ENCODE data around the gene GNG7.
"Not testable (repeated sequence)": the region's sequence is repeated elsewhere in the genome, so short reads cannot be mapped to it uniquely, and the experiment has no call there.

GNG7 gene

DNA sequence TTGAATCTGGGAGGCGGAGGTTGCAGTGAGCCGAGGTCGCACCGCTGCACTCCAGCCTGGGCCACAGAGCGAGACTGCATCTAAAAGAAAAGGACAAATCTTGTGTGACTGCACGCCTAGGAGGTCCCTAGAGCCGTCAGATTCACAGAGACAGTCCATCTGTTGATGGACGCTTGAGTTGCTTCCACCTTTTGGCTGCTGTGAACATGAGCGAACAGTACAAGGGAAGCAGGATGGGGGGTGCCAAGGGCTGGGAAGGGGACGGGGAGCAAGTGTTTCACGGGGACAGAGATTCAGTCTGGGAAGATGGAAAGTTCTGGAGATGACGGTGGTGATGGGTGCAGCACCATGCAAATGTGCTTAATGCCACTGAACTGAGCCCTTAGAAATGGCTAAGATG lies 78.7 kb downstream of the GNG7 start:
- Mint-ChIP-seq H3K27me3 (no peaks in the 10 kb centered on the region), H3K27ac (peak overlapping the region; percentile 54), H3K36me3 (no peaks in the 10 kb centered on the region), H3K4me1 (ENCODE audit: low read depth) (peaks cover 56% of the 10 kb centered on the region), H3K4me3 (no peak overlapping the region), H3K9me3 (ENCODE audit: low read depth) (no peaks in the 10 kb centered on the region)

- peak overlapping the region; percentile 83 for H3K27ac Mint-ChIP-seq
- not testable (repeated sequence) for H3K9me3 Mint-ChIP-seq (ENCODE audit: low read depth); H3K36me3 Mint-ChIP-seq; H3K27me3 Mint-ChIP-seq
- peak overlapping the region; percentile 80 for H3K4me3 Mint-ChIP-seq
- peaks cover 57% of the 10 kb centered on the region for H3K4me1 Mint-ChIP-seq (ENCODE audit: low read depth)
These were observed 80.0 kb downstream of the GNG7 start for GRCh38 chr19:2622371-2622961.

DNA sequence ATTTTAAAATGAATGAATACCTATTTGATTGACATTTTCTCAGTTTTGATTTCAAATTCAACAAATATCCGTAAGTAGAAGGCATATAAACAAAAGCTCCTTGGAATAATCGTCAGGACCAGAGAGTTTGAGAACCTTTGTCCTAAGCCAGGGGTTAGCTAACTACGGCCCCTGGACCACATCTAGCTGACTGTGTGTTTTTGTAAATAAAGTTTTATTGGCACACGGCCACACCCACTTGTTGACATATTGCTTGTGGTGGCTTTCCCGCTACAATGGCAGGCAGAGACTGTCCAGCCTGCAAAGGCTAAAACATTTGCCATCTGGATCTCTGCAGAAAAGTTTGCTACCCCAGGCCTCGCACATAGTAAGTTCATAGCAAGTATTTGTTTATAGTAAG lies 83.4 kb downstream of the GNG7 start:
- peaks cover 63% of the 10 kb centered on the region for H3K4me1 Mint-ChIP-seq (ENCODE audit: low read depth)
- no peaks in the 10 kb centered on the region for H3K36me3 Mint-ChIP-seq
- H3K27me3 Mint-ChIP-seq, result no peaks in the 10 kb centered on the region
- no peaks in the 10 kb centered on the region for H3K9me3 Mint-ChIP-seq (ENCODE audit: low read depth)
- peak overlapping the region; percentile 87 for H3K27ac Mint-ChIP-seq
- H3K4me3 Mint-ChIP-seq, result peak overlapping the region; percentile 78

DNA sequence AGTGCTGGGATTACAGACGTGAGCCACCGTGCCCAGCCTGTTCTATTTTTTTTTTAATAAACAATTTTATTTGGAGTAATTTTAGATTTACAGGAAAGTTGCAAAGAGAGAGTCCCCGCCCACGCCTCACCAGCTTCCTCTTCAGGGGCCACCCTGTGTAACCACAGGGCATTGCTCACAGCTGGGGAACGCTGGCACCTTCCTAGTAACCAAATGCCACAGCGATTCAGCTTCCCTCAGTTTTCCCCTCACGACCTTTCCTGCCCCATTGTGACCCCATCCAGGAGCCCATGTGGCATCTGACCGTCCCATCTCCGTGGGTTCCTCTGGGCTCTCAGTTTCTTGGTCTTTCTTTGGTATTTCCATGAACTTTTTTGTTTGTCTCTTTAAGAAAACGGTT lies 83.9 kb downstream of the GNG7 start:
- H3K36me3 Mint-ChIP-seq, result no peaks in the 10 kb centered on the region
- H3K4me1 Mint-ChIP-seq (ENCODE audit: low read depth), result peaks cover 64% of the 10 kb centered on the region
- peak overlapping the region; percentile 87 for H3K27ac Mint-ChIP-seq
- H3K27me3 Mint-ChIP-seq, result no peaks in the 10 kb centered on the region
- H3K4me3 Mint-ChIP-seq, result peak overlapping the region; percentile 78
- no peaks in the 10 kb centered on the region for H3K9me3 Mint-ChIP-seq (ENCODE audit: low read depth)

GRCh38 chr19:2617393-2618165 lies 84.9 kb downstream of the GNG7 start:
- H3K9me3 Mint-ChIP-seq (ENCODE audit: low read depth), result no peaks in the 10 kb centered on the region
- H3K27ac Mint-ChIP-seq, result peak overlapping the region; percentile 87
- peaks cover 65% of the 10 kb centered on the region for H3K4me1 Mint-ChIP-seq (ENCODE audit: low read depth)
- peak overlapping the region; percentile 78 for H3K4me3 Mint-ChIP-seq
- no peaks in the 10 kb centered on the region for H3K27me3 Mint-ChIP-seq
- H3K36me3 Mint-ChIP-seq, result no peaks in the 10 kb centered on the region

DNA sequence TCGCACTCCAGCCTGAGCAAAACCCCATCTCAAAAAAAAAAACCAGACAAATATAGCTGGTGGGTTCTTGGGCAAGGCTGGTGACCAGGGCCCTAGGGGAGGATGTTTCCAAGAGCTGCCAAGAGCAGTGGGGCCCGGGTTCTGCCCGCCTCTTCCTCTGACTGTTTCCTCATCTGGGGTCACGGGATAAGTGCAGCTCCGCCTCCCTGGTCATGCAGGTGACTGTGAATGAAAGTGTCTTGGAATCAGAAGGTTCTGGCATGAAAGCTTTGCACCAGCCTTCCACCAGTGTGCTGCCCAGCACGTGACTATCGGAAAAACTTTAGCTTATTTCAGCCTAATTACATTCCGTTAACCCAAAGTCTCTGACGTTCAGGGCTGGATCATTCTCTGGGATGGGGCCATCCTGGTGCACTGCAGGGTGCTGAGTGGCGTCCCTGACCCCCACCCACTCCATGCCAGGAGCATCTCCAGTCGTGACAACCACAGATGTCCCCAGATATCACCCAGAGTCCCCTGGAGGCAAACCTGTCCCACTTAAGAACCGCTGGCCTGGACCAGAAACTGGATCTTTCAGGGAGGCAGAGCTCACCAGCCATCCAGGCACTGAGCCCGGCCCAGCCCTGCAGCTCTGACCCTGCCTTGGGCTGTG lies 85.6 kb downstream of the GNG7 start:
- H3K36me3 Mint-ChIP-seq, result no peaks in the 10 kb centered on the region
- H3K4me3 Mint-ChIP-seq, result no peak overlapping the region
- peak overlapping the region; percentile 54 for H3K27ac Mint-ChIP-seq
- H3K4me1 Mint-ChIP-seq (ENCODE audit: low read depth), result peaks cover 66% of the 10 kb centered on the region
- H3K27me3 Mint-ChIP-seq, result no peaks in the 10 kb centered on the region
- no peaks in the 10 kb centered on the region for H3K9me3 Mint-ChIP-seq (ENCODE audit: low read depth)

GRCh38 chr19:2615782-2616181 lies 86.7 kb downstream of the GNG7 start:
- no peaks in the 10 kb centered on the region for H3K27me3 Mint-ChIP-seq
- no peak overlapping the region for H3K4me3 Mint-ChIP-seq
- H3K4me1 Mint-ChIP-seq (ENCODE audit: low read depth), result peaks cover 59% of the 10 kb centered on the region
- H3K36me3 Mint-ChIP-seq, result no peaks in the 10 kb centered on the region
- no peak overlapping the region for H3K27ac Mint-ChIP-seq
- H3K9me3 Mint-ChIP-seq (ENCODE audit: low read depth), result no peaks in the 10 kb centered on the region

DNA sequence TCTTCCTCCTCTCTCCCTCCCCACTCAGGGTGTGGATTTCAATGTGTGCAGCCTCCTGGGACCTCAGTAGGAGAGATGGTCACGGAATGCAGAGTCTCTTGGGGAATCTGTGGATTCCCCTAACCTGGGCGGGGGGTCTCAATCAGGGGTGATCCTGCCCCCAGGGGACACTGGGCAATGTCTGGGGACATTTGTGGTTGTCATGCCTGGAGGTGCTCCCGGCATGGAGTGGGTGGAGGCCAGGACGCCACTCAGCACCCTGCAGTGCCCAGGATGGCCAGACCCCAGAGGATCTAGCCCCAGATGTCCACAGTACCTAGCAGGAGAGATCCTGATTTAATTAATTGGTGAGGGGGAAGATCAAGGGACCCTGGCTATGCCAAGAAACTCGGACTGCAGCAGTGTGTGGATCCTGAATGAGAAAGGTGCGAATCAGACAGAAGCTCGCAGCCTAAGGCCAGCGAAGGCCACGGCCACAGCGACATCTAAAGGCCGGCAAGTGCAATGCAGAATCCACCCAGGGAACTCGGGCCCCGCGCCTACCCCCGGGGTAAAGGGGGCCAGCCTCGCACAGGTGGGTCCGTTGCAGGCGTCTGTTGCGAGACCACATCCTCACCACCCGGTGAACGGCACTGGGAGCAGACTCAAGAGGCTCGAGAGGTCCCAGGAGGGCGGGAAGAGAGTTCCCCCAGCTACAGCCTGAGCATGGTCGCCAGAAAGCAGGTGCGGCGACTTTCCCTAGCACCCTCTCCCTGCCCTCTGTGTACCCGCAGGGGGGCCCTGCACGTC lies 88.8 kb downstream of the GNG7 start:
- H3K27me3 Mint-ChIP-seq, result no peaks in the 10 kb centered on the region
- no peaks in the 10 kb centered on the region for H3K9me3 Mint-ChIP-seq (ENCODE audit: low read depth)
- H3K4me1 Mint-ChIP-seq (ENCODE audit: low read depth), result peaks cover 52% of the 10 kb centered on the region
- no peak overlapping the region for H3K4me3 Mint-ChIP-seq
- no peaks in the 10 kb centered on the region for H3K36me3 Mint-ChIP-seq
- H3K27ac Mint-ChIP-seq, result peak overlapping the region; percentile 10

GRCh38 chr19:2612619-2613249 lies 89.8 kb downstream of the GNG7 start:
- Mint-ChIP-seq H3K36me3 (no peaks in the 10 kb centered on the region), H3K4me3 (no peak overlapping the region), H3K27me3 (no peaks in the 10 kb centered on the region), H3K27ac (no peak overlapping the region), H3K9me3 (ENCODE audit: low read depth) (no peaks in the 10 kb centered on the region), H3K4me1 (ENCODE audit: low read depth) (peaks cover 50% of the 10 kb centered on the region)

GRCh38 chr19:2611483-2612464 lies 90.7 kb downstream of the GNG7 start:
- no peaks in the 10 kb centered on the region for H3K36me3 Mint-ChIP-seq
- H3K27ac Mint-ChIP-seq, result peak overlapping the region; percentile 83
- H3K4me1 Mint-ChIP-seq (ENCODE audit: low read depth), result peaks cover 43% of the 10 kb centered on the region
- no peaks in the 10 kb centered on the region for H3K9me3 Mint-ChIP-seq (ENCODE audit: low read depth)
- H3K4me3 Mint-ChIP-seq, result no peak overlapping the region
- no peaks in the 10 kb centered on the region for H3K27me3 Mint-ChIP-seq

DNA sequence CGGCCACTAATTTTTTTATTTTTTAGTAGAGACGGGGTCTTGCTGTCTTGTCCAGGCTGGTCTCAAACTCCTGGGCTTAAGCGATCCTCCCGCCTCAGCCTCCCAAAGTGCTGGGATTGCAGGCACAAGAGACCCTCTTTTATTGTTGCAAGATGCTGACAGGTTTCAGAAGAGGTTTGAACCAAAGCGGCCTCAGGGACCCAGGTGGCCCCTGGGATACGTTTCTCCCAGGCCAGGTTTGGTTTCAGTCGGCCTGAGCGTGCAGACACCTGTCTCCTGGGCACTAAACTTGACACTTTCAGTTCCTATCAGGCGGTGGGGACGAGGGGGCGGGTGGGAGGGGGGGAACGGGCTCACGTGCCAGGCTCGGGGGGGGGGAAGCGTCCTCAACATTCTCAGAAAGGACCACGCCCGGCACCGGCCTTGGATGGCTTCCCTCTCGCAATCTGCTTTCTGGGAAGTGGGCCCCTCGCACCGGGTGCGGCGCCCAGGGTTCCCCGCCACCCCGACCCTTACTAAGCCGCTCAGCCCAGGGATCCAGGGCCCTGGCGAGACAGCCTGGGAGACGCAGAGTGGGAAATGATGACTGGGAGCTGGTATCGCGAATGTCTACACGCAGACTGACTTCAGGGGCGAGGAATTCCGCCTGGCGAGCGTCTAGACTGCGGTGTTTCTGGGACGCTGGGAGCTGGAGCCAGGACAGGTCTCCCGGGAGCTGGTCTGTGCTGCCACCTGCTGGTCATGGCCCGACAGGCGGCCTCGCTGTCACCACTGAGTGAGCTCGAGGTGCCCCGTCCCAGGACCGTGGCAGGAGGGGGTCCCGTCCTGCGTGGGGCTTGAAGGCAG lies 91.6 kb downstream of the GNG7 start:
- no peaks in the 10 kb centered on the region for H3K27me3 Mint-ChIP-seq
- no peaks in the 10 kb centered on the region for H3K9me3 Mint-ChIP-seq (ENCODE audit: low read depth)
- H3K4me3 Mint-ChIP-seq, result peak overlapping the region; percentile 83
- peak overlapping the region; percentile 83 for H3K27ac Mint-ChIP-seq
- H3K4me1 Mint-ChIP-seq (ENCODE audit: low read depth), result peaks cover 42% of the 10 kb centered on the region
- H3K36me3 Mint-ChIP-seq, result no peaks in the 10 kb centered on the region

GRCh38 chr19:2609389-2610116 lies 92.9 kb downstream of the GNG7 start:
- Mint-ChIP-seq H3K4me1 (ENCODE audit: low read depth) (peaks cover 42% of the 10 kb centered on the region), H3K4me3 (peak overlapping the region; percentile 54), H3K27me3 (no peaks in the 10 kb centered on the region), H3K9me3 (ENCODE audit: low read depth) (no peaks in the 10 kb centered on the region), H3K27ac (no peak overlapping the region), H3K36me3 (no peaks in the 10 kb centered on the region)

GRCh38 chr19:2609034-2609388 lies 93.5 kb downstream of the GNG7 start:
- Mint-ChIP-seq H3K4me3 (peak overlapping the region; percentile 54), H3K4me1 (ENCODE audit: low read depth) (peaks cover 36% of the 10 kb centered on the region), H3K27ac (peak overlapping the region; percentile 70)
- H3K36me3 Mint-ChIP-seq; H3K27me3 Mint-ChIP-seq; H3K9me3 Mint-ChIP-seq (ENCODE audit: low read depth): not testable (repeated sequence)

Measured in activated naive CD8-positive, alpha-beta T cell (primary cell).